Measurements from ENCODE around the gene KLK2.

DNA sequence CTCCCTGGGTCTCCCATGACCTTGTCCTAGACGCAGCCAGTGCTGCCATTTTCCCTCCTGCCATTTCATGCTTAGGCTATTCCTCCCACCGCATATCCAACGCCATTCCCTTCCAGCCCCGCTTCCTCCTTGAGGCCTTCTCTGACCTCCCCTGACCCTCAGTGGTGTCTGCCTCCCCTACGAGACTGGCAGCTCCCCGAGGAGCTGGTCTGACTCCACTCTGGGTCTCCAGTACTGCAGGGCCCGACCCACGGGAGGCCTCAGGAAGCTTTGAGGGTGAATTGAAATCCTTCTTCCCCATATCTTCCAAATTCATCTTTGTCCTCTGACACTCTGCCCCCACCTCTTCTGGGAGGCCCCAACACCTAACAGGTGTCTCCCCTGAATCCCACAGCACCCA, 40.6 kb upstream of the KLK2 start:
- TF ChIP-seq, protein P1, sequence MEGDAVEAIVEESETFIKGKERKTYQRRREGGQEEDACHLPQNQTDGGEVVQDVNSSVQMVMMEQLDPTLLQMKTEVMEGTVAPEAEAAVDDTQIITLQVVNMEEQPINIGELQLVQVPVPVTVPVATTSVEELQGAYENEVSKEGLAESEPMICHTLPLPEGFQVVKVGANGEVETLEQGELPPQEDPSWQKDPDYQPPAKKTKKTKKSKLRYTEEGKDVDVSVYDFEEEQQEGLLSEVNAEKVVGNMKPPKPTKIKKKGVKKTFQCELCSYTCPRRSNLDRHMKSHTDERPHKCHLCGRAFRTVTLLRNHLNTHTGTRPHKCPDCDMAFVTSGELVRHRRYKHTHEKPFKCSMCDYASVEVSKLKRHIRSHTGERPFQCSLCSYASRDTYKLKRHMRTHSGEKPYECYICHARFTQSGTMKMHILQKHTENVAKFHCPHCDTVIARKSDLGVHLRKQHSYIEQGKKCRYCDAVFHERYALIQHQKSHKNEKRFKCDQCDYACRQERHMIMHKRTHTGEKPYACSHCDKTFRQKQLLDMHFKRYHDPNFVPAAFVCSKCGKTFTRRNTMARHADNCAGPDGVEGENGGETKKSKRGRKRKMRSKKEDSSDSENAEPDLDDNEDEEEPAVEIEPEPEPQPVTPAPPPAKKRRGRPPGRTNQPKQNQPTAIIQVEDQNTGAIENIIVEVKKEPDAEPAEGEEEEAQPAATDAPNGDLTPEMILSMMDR (IDR thresholded peaks at IDR 0.05): no peak
- TF ChIP-seq EP300 (IDR thresholded peaks at IDR 0.05) (no peak), POLR2A (IDR thresholded peaks at IDR 0.05) (no peak)
